NCI-H510A treated with DMSO at 0.1 percent for 48 hours (cell line): ENCODE measurements around the gene ZNF169.
"Not testable (repeated sequence)": the region's sequence is repeated elsewhere in the genome, so short reads cannot be mapped to it uniquely, and the experiment has no call there.

Source experiments
- DNase-seq: peaks from one replicate; lab custom pipeline; 2025; lab: John Stamatoyannopoulos, UW

The ZNF169 gene

GRCh38 chr9:94287877-94288513 is 28.9 kb downstream of the ZNF169 start:
- no peak for DNase-seq

- DNase-seq, result no peak
Observed at GRCh38 chr9:94289691-94290090, 30.6 kb downstream of the ZNF169 start.

GRCh38 chr9:94298949-94299599 is 40.0 kb downstream of the ZNF169 start:
- DNase-seq, result no peak

GRCh38 chr9:94300470-94301301 is 41.6 kb downstream of the ZNF169 start:
- DNase-seq, result no peak

GRCh38 chr9:94301583-94301982 is 42.5 kb downstream of the ZNF169 start:
- no peak for DNase-seq

- no peak for DNase-seq
Observed at GRCh38 chr9:94302426-94302825, 43.3 kb downstream of the ZNF169 start.

GRCh38 chr9:94303321-94303720 is 44.2 kb downstream of the ZNF169 start:
- DNase-seq, result no peak

GRCh38 chr9:94315034-94315984 is 56.2 kb downstream of the ZNF169 start:
- not testable (repeated sequence) for DNase-seq

GRCh38 chr9:94316236-94316635 is 57.1 kb downstream of the ZNF169 start:
- not testable (repeated sequence) for DNase-seq

GRCh38 chr9:94317949-94318657 is 59.0 kb downstream of the ZNF169 start:
- not testable (repeated sequence) for DNase-seq

- DNase-seq, result not testable (repeated sequence)
Observed at GRCh38 chr9:94322342-94322940, 63.3 kb downstream of the ZNF169 start.

GRCh38 chr9:94323153-94323798 is 64.2 kb downstream of the ZNF169 start:
- not testable (repeated sequence) for DNase-seq

- not testable (repeated sequence) for DNase-seq
Observed at GRCh38 chr9:94325583-94325982, 66.5 kb downstream of the ZNF169 start.

- not testable (repeated sequence) for DNase-seq
Observed at GRCh38 chr9:94328544-94328943, 69.4 kb downstream of the ZNF169 start, which contains the start of gene NUTM2F. Gene NUTM2F (minus strand): TSS chr9:94328644. CDS start chr9:94328623, 21 bp downstream.

- DNase-seq, result not testable (repeated sequence)
Observed at GRCh38 chr9:94336445-94336844, 77.3 kb downstream of the ZNF169 start.

- not testable (repeated sequence) for DNase-seq
Observed at GRCh38 chr9:94338723-94339122, 79.6 kb downstream of the ZNF169 start.

GRCh38 chr9:94339657-94340056 is 80.6 kb downstream of the ZNF169 start:
- DNase-seq, result not testable (repeated sequence)

- not testable (repeated sequence) for DNase-seq
Observed at GRCh38 chr9:94340750-94341149, 81.7 kb downstream of the ZNF169 start.

GRCh38 chr9:94341703-94342102 is 82.6 kb downstream of the ZNF169 start:
- DNase-seq, result not testable (repeated sequence)

GRCh38 chr9:94347451-94347850 is 88.4 kb downstream of the ZNF169 start:
- not testable (repeated sequence) for DNase-seq
